ENCODE measurements around the gene SLC39A9.

DNA sequence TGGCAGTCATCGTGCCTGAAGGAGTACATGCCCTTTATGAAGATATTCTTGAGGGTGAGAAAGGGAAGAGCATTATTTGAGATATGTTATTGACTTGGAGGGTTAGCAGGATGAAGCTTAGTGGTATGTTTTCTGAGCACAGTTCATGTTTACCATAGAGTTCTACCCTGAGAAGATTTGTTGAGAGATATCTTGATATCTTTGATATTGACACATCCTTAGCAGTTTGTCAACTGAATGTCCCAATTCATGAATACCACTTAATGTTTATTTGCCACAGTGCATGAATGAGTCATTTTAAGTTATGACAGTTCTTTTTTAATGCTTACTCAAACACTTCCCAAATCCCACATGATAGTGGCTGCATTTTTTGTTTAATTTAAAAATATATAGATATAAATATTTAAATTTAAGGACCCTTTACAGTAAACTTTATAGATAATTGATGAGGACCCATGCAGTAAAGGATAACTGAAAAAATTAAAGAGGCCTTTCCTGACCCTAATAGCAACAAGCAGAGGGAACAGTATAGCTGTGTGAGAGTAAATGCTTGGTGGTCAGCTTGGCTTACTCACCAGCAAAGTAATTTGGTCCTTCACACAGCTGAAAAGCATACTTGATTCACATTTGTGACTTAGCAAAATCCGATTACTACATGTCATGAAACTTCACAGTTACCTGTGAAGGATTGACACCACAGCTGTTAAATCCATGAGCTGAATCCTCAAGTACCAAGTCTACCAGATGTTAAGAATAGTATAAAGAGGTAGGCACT is 25.8 kb downstream of the SLC39A9 start:
- TF ChIP-seq, protein P1, sequence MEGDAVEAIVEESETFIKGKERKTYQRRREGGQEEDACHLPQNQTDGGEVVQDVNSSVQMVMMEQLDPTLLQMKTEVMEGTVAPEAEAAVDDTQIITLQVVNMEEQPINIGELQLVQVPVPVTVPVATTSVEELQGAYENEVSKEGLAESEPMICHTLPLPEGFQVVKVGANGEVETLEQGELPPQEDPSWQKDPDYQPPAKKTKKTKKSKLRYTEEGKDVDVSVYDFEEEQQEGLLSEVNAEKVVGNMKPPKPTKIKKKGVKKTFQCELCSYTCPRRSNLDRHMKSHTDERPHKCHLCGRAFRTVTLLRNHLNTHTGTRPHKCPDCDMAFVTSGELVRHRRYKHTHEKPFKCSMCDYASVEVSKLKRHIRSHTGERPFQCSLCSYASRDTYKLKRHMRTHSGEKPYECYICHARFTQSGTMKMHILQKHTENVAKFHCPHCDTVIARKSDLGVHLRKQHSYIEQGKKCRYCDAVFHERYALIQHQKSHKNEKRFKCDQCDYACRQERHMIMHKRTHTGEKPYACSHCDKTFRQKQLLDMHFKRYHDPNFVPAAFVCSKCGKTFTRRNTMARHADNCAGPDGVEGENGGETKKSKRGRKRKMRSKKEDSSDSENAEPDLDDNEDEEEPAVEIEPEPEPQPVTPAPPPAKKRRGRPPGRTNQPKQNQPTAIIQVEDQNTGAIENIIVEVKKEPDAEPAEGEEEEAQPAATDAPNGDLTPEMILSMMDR (IDR thresholded peaks at IDR 0.05), result no peak
- TF ChIP-seq POLR2A (IDR thresholded peaks at IDR 0.05), result no peak
